GF-D8 (cell line): ENCODE measurements around the gene TEX19.

Experiments
- DNase-seq: peaks from one replicate; lab custom pipeline; 2025; lab: John Stamatoyannopoulos, UW

The TEX19 gene

DNA sequence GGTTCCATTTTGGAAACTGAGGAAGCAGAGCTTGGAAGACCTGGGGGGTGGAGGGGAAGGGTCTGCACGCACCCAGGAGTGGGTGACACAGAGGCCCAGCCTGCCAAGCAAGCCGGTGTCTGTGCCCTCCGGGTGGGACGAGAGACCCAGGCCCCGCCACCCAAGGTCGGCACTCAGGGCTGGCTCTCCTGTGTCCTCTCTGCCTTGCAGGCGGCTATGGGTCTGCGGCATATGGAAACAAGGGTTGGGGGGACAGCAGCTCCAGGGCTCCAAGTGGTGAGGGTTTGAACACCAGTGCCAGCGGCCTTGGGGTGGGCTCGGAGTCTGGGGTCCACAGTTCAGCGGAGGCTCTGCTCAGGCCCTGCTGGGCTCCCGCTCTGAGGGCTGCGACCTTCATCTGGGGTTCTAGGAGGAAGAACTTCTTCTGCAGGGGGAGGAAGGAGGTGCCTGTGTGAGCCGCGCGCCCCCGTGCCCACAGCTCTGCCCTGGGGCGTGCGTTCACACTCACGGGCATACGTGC, 37.0 kb upstream of the TEX19 start:
- DNase-seq = no peak

GRCh38 chr17:82322526-82323453, 36.3 kb upstream of the TEX19 start:
- DNase-seq = no peak

- DNase-seq = no peak
These were observed 35.4 kb upstream of the TEX19 start for GRCh38 chr17:82323514-82324234.

DNA sequence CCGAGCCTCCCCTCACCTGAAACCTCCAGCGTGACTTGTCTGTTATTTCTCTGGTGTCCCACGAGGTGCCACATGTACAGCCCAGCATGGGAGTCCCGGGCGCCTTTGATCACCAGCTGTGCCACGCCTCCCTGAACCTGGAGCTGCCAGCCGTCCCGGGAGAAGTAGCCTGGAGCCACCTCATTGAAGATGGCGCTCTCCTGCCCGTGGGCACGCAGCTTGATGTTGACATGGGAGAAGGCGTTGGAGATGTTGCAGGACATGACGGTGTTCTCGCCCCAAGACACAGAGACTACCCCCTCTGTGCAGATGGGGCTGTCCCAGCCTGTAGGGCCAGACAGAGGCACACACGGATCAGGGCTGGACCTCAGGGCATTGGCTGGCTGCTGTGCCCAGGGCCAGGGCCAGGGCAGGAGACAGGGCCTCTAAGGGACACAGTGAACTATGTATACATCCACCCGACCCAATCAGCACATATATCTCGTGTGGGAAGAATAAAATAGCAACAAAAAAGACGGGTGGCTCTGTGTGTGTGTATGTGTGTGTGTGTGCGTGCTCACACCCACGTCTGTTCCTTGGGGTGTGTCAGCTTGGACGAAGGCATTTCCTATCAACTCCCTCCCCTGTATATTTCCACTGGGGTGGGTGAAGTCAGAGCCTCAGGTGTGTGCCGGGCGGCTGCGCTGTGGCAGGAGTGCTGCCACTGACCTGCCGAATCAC, 34.3 kb upstream of the TEX19 start:
- DNase-seq = no peak

DNA sequence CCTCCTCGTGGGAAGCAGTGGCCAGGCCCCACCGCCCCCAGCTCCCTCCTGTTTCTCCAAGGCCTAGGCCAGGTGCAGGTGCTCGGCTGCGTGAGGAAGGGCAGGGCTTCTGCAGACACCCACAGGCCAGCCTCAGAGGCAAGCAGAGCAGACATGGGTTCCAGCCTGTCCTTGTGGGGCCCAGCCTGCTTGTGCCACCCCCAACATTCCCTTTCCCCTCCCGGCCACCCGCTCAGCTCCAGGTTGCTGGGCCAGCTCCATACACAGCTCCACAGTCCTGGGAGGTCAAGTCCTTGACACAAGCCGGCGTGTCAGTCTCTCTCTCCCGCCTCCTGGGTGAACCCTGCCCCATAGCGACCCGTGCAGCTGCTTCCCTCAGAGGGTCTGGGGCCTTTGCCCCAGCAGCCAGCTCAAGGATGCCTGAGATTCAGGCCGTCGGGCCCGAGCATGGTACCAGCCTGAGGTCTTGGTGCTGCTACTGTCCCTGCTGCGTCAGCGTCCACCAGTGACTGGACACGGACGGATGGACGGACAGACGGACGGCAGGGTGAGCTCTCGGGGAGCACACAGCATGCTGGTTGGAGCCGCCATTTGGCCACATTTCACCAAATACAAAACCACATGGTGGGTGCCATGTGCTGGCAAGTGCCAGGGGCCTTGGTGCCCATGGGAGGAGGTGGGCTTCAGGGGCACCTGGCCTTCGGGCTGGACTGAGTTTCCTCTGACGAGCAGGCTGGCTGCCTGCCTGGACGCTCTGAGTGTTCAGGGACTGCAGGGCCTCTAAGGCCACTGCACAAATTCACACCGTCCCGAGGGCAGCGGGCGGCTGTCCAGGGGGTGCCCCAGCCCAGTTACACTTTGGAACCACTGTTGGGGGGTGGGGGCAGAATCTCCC, 33.5 kb upstream of the TEX19 start:
- no peak for DNase-seq

- no peak for DNase-seq
These were observed 31.8 kb upstream of the TEX19 start for GRCh38 chr17:82327289-82327688.

DNA sequence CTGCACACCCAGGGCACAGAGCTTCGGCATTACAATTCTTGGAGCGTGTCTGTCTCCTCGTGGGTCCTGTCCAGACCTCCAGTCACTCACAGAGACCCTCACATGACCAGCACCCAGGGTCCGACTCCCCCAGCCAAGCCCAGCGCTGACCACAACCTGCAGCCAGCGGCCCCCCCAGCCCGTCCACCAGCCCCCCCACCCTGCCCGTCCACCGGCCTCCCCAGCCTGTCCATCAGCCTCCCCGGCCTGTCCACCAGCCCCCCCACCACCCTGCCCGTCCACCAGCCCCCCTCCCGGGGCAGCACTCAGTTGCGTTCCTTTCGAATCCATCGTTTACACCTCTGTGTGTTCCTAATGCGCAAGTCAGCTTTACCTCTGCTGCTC, 31.3 kb upstream of the TEX19 start:
- no peak for DNase-seq

GRCh38 chr17:82328141-82328993, 30.7 kb upstream of the TEX19 start:
- DNase-seq = no peak

- DNase-seq = no peak
These were observed 30.0 kb upstream of the TEX19 start for GRCh38 chr17:82328994-82329507.

DNA sequence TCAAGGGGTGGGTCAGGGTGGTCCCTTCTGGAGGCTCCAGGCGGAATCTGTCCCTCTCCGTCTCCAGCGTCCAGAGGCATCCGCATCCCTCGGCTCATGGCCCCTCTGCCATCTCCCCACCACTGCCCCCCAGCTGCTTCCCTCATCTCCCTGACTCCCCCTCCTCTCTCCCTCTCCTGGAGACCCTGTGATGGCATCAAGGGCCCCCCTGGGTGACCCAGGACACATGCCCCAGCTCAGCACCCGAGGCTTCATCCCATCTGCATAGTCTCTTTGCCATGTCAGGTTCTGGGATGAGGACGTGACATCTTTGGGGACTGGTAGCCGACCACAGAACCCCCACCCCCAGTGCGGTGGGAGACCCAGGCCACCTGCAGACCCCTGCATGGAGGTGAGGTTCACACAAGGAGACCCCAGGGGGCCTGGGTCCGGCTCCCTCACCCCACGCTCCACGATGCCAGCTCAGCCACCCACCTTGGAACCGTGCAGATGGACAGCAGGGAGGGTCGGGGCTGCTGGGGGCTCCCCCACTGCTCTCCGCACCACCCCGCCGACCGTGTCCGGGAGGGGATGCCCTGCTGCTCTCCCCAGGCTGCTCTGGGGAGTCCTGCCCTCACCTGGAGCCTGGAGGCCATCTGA, 29.2 kb upstream of the TEX19 start:
- no peak for DNase-seq

DNA sequence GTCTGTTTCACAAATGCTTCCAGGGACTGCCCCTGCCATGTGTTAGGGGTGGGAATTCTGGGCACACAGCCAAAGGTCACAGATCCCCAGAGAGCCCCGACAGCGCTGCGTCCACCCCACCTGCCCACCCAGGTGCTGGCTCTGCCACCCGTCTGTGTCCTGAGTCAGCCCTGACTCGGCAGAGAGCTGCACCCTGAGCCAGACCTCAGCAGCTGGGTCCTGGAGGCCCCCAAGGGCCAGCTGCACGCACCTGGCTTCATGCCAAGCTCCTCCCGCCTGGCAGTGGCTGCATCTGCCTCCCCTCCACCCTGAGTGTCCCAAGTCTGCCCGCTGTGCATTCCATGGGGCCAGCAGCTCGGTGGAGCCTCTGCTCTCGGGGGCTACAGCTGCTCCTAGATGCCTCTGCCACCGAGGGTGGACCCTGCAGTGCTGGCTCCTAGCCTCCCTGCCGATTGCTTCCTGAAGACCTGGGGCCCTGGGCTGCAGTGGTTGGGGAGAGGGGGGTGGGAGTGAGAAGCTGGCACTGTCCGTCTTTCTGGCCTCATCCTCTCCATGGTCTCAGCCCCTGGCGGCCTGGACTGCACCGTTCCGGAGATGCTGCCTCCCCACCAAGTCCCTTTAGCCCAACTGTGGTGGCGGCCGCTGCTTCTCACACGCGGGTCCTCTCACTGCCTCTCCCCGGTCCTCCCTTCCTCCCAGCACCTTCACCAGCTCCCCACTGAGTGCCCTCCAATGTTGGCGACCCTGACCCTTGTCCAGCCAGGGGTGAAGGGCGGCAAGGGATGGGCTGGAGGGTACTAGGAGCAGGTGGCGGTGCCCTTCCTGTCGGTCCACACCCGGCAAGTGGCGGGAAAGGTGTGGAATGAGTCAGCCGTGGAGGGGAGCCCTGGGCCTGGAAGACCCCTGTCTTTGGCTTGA, 28.5 kb upstream of the TEX19 start:
- DNase-seq = no peak

GRCh38 chr17:82331345-82331939, 27.6 kb upstream of the TEX19 start:
- DNase-seq = no peak

DNA sequence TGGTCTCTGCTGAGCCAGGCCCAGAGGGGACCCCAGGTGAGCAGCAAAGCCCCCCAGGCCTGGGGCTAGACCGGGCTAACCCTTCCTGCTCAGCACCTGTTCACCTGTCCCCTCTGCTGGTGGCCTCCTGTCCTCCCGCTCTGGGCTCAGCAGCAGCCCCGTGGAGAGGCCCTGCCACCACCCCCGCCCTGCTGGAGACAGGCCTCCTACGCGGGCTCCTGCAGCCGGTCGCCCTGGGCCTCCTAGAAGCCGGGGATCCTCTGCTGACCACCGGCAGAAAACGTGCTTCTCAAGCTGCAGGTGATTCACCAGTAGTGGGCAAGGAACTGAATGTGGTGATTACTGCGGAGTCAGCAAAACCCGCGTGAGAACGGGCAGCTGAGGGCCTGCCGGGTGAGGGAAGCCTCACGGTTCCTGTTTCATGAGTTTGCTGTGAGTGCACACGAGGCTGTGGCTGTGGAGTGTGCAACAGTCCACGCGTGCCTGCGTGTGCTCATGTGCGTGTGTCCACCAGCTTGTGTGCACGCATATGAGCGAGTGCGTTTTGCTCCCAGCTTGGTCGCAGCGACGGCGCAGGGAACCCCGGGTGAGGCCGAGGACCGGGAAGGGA, 26.3 kb upstream of the TEX19 start:
- DNase-seq = no peak

GRCh38 chr17:82333279-82334171, 25.5 kb upstream of the TEX19 start, which contains the start of gene SECTM1:
TSS of gene SECTM1 (minus strand) at chr17:82333766. CDS start at chr17:82327240, 6,526 bp downstream.
- no peak for DNase-seq

- no peak for DNase-seq
These were observed 24.8 kb upstream of the TEX19 start for GRCh38 chr17:82334204-82334621.

DNA sequence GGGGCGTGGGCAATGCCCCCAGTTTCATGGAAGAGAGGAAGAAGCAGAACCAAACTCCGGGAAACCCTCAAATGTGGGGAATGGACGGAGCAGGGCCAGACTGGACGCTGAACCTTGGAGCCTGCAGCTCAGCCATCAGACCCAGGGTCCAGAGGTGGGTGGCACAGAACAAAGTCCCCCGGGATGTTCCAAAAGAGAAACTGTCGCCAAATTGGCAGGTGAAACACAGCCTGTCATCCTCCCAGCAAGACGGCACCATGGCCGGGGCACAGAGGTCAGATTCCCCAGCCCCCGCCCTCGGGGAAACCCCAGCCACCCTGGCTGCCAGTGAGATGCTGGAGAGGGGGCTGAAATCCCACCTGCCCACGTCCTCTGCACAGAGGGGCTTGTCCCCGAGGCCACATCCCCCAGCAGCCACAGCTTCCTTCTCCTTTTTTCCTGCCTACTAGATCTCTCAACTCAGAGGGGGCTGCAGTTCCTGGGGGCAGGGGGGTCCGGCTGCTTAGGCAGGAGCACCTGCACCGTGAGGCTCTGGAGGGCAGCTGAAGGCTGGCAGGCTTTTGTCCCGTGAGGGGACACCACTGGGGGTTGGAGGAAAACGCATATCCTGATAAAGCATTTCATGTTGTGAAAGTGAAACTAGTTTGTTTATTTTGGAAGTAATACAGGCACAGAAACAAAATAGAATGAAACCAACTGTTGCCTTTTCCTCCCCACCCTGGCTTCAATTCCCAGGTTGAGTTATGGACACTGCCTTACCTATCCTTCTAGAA, 24.2 kb upstream of the TEX19 start:
- no peak for DNase-seq
